Vagina (tissue), 2 donors: ENCODE measurements around the gene RBFOX1.

Source experiments
- CTCF ChIP-seq, 3 experiments: fragments of 450-650 bp in 2 of 3; fragments of 200-600 bp in 1 of 3; sonication (generic) in 1 of 3; IDR thresholded peaks; one replicate each; pipeline ENCODE4 v1.5.1; 2017 to 2019; ENCODE audit warnings: antibody characterized with exemption in 3 of 3, mild to moderate bottlenecking in 2 of 3, moderate library complexity in 2 of 3
- POLR2A ChIP-seq, 2 donors: fragments of 450-650 bp; IDR thresholded peaks; one replicate each; pipeline ENCODE4 v1.6.1; 2017; ENCODE audit warnings: antibody characterized with exemption in 2 of 2, mild to moderate bottlenecking in 2 of 2, moderate library complexity in 2 of 2

GRCh38 chr16:7366041-7366440, 33.4 kb downstream of the RBFOX1 start:
- TF ChIP-seq CTCF (IDR thresholded peaks at IDR 0.05) (no peak), POLR2A (IDR thresholded peaks at IDR 0.05) (no peak)
